ENCODE data around the gene ADAM10. TPM values are rescaled to one million over a fixed set of nuclear protein-coding genes. Genes with fewer than 3 reads are reported as not detected.

Gene ADAM10
- total and polyA plus RNA-seq, 2 of the 8 experiments (the other 6 are each of a cell fraction or from before 2014, with no cell fraction given): 46.5 to 163 TPM

- Histone ChIP-seq H4K8ac (ENCODE audit: extremely low read depth, insufficient read depth, low read length) (no peak overlapping the region), H2BK5ac (ENCODE audit: low read depth, low read length) (no peak overlapping the region), H4K91ac (replicated peaks; ENCODE audit: insufficient read length, low read length) (no peak overlapping the region), H3K14ac (ENCODE audit: insufficient read length) (no peak overlapping the region), H2AK5ac (ENCODE audit: low read depth, low read length) (no peak overlapping the region), H3K4ac (replicated peaks; ENCODE audit: insufficient read length, low read depth, low read length) (no peak overlapping the region), H4K20me1 (replicated peaks in 1 of 2; ENCODE audit: control insufficient read depth in 1 of 2, insufficient read depth in 2 of 2, low read length in 2 of 2) (no peaks in the 10 kb centered on the region), H3K27me3 (replicated peaks in 1 of 4; ENCODE audit: control insufficient read depth in 3 of 4, extremely low read depth in 1 of 4, insufficient read depth in 3 of 4, low read length in 3 of 4) (no peaks in the 10 kb centered on the region), H3K36me3 (ENCODE audit: control insufficient read depth in 2 of 4, insufficient read depth in 4 of 4, low read length in 3 of 4) (no peaks in the 10 kb centered on the region), H3K79me2 (ENCODE audit: control insufficient read depth in 1 of 2, insufficient read depth in 2 of 2, low read length in 2 of 2) (no peaks in the 10 kb centered on the region), H3K9me3 (ENCODE audit: insufficient read depth in 2 of 2, low read depth in 1 of 2, low read length in 1 of 2) (peaks cover 0 to 2% of the 10 kb centered on the region in 2 experiments; a peak in 1 of 4 replicates), H3K56ac (replicated peaks; ENCODE audit: insufficient read length, low read depth, low read length) (no peak overlapping the region), H3K4me1 (replicated peaks in 1 of 4; ENCODE audit: control insufficient read depth in 3 of 4, insufficient read depth in 4 of 4, low read length in 3 of 4) (no peaks in the 10 kb centered on the region), H3K23me2 (ENCODE audit: low read depth, low read length) (no peaks in the 10 kb centered on the region), H4K5ac (ENCODE audit: insufficient read length, low read depth, low read length) (no peak overlapping the region), H3K4me3 (ENCODE audit: extremely low read depth in 1 of 4, insufficient read depth in 2 of 4, low read depth in 3 of 4, low read length in 4 of 4) (no peak overlapping the region), H2BK120ac (replicated peaks; ENCODE audit: low read depth, low read length) (no peak overlapping the region), H2BK12ac (ENCODE audit: low read depth, low read length) (no peak overlapping the region), H2BK20ac (ENCODE audit: low read length) (no peak overlapping the region), H2BK15ac (ENCODE audit: low read length) (no peak overlapping the region), H3K9ac (replicated peaks in 1 of 4; ENCODE audit: extremely low read depth in 1 of 4, low read depth in 3 of 4, low read length in 3 of 4) (no peak overlapping the region), H3K79me1 (ENCODE audit: low read depth, low read length) (no peaks in the 10 kb centered on the region), H3K18ac (ENCODE audit: extremely low read depth, low read length) (no peak overlapping the region), H3K23ac (ENCODE audit: insufficient read length) (no peak overlapping the region), H2AFZ (ENCODE audit: low read length) (no peak overlapping the region), H3K27ac (ENCODE audit: low read depth, low read length) (no peak overlapping the region), H3K4me2 (ENCODE audit: insufficient read depth in 1 of 2, low read depth in 2 of 2, low read length in 2 of 2) (no peak overlapping the region)
- POLR2A ChIA-PET (ENCODE audit: partially characterized antibody): no interaction called here
- DNase-seq (ENCODE audit: low read depth in 1 of 2, low spot score in 2 of 2) (no peak), FAIRE-seq (no peak)
- TF ChIP-seq SP2 (IDR thresholded peaks at IDR 0.05; ENCODE audit: low read length) (no peak), TAF1 (IDR thresholded peaks at IDR 0.05; ENCODE audit: low read depth, low read length) (no peak), SRF (IDR thresholded peaks at IDR 0.05; ENCODE audit: low read depth, low read length) (no peak), JUN (IDR thresholded peaks at IDR 0.05; ENCODE audit: low read depth, low read length) (no peak), GTF2F1 (IDR thresholded peaks at IDR 0.05; ENCODE audit: borderline replicate concordance, low read depth, low read length) (no peak), CEBPB (IDR thresholded peaks at IDR 0.05; ENCODE audit: low read depth, low read length) (no peak), KDM1A (IDR thresholded peaks at IDR 0.05; ENCODE audit: borderline replicate concordance, low read length) (no peak), RNF2 (IDR thresholded peaks at IDR 0.05; ENCODE audit: borderline replicate concordance, low read depth, low read length, missing control alignments, poor library complexity, severe bottlenecking) (no peak), POLR2A (IDR thresholded peaks at IDR 0.05; ENCODE audit: control extremely low read depth in 1 of 2, low read depth in 2 of 2, low read length in 2 of 2) (no peak), SIX5 (IDR thresholded peaks at IDR 0.05; ENCODE audit: low read depth, low read length) (no peak), TEAD4 (IDR thresholded peaks at IDR 0.05; ENCODE audit: low read depth, low read length) (no peak)
- 92% methylated on average over 3 of the region's 3 CpGs; no CpG with 5 or more reads in 1 of the 2 experiments for WGBS, 2 experiments (ENCODE audit: extremely low coverage in 1 of 2, insufficient coverage in 1 of 2, insufficient read length in 1 of 2, insufficient replicate concordance in 2 of 2, low coverage in 1 of 2, low lambda C conversion rate in 2 of 2, missing lambda C conversion rate in 1 of 2)
- CTCF ChIA-PET (ENCODE audit: partially characterized antibody): interaction anchor here (0.6 to 1.2 kb wide), 3 partner anchors 10 to 177 kb away, joined by 4 read pairs; no protein-coding TSS in a partner anchor
Observed at GRCh38 chr15:58583171-58583908, 166.2 kb downstream of the ADAM10 start.

Measured in H1 (cell line).